CD4-positive, CD25-positive, alpha-beta regulatory T cell (primary cell): ENCODE results near the gene DICER1. TPM values are rescaled to one million over a fixed set of nuclear protein-coding genes. Genes with fewer than 3 reads are reported as not detected.

Source experiments
- ATAC-seq, 2 donors: fragments of 150-1000 bp; cut with Tn5 transposase; one replicate each; pipeline ENCODE4 v1.10.0; 2021; ENCODE audit warnings: low read depth in 2 of 2, moderate number of reproducible peaks in 2 of 2, moderate library complexity in 1 of 2
- DNase-seq, 3 donors: peaks; one replicate each; pipeline versions ENCODE4 v3.0.0 to v3.0.0-alpha.2; 2012 to 2022; ENCODE audit warnings: mixed read lengths in 1 of 3
- H3K27ac ChIP-seq: one replicate; pipeline ENCODE4 v1.7.0; 2013; ENCODE audit warnings: mild to moderate bottlenecking, low read length; ENCODE audit not compliant: insufficient read depth, poor library complexity, severe bottlenecking
- H3K27me3 ChIP-seq: one replicate; pipeline ENCODE4 v1.7.0; 2013; ENCODE audit warnings: low read length; ENCODE audit not compliant: control insufficient read depth, insufficient read depth
- H3K36me3 ChIP-seq: one replicate; pipeline ENCODE4 v1.7.0; 2013; ENCODE audit warnings: mild to moderate bottlenecking, low read length, moderate library complexity; ENCODE audit not compliant: control insufficient read depth, insufficient read depth
- H3K4me1 ChIP-seq: 2 replicates; pipeline ENCODE4 v1.7.0; 2013; ENCODE audit warnings: mild to moderate bottlenecking, low read length; ENCODE audit not compliant: insufficient read depth, control insufficient read depth, poor library complexity, severe bottlenecking
- H3K4me3 ChIP-seq: one replicate; pipeline ENCODE4 v1.7.0; 2013; ENCODE audit warnings: low read depth, mild to moderate bottlenecking, low read length, moderate library complexity
- H3K9me3 ChIP-seq, 2 experiments: 1 replicate in 1 of 2; 2 replicates in 1 of 2; pipeline ENCODE4 v1.7.0; 2013; ENCODE audit warnings: low read length in 2 of 2, mild to moderate bottlenecking in 1 of 2, moderate library complexity in 1 of 2; ENCODE audit not compliant: control insufficient read depth in 2 of 2
- H3K27ac Mint-ChIP-seq, 3 donors: one replicate each; pipeline ENCODE4 v1.8.0; 2020 to 2022; ENCODE audit warnings: mild to moderate bottlenecking in 3 of 3, mixed read lengths in 3 of 3, moderate library complexity in 2 of 3
- H3K27me3 Mint-ChIP-seq: one replicate; pipeline ENCODE4 v1.8.0; 2022; ENCODE audit warnings: mild to moderate bottlenecking, mixed read lengths
- H3K36me3 Mint-ChIP-seq: one replicate; pipeline ENCODE4 v1.8.0; 2020; ENCODE audit warnings: mixed read lengths
- H3K4me1 Mint-ChIP-seq, 4 donors: one replicate each; pipeline ENCODE4 v1.8.0; 2020 to 2022; ENCODE audit warnings: mixed read lengths in 4 of 4, mild to moderate bottlenecking in 1 of 4
- H3K4me3 Mint-ChIP-seq, 4 donors: one replicate each; pipeline ENCODE4 v1.8.0; 2020 to 2022; ENCODE audit warnings: mild to moderate bottlenecking in 4 of 4, mixed read lengths in 4 of 4, moderate library complexity in 3 of 4
- H3K9me3 Mint-ChIP-seq, 7 donors: one replicate each; pipeline ENCODE4 v1.8.0; 2020 to 2022; ENCODE audit warnings: mixed read lengths in 7 of 7, mild to moderate bottlenecking in 3 of 7, moderate library complexity in 2 of 7
- polyA plus RNA-seq, 4 donors: library from polyadenylated mRNA; unstranded; fragments of 300-500 nt; fragmentation: Illumina TruSeq; gene quantifications; one replicate each; pipeline ENCODE4 v1.2.3, GENCODE V29; 2021
- total RNA-seq: library from RNA; stranded (reverse); gene quantifications from one replicate; pipeline ENCODE4 v1.2.3, GENCODE V29; 2022

DICER1 gene
- total and polyA plus RNA-seq, 5 donors from 2014 or later: 12.4 to 52.0 (median 13.1) TPM

GRCh38 chr14:95039993-95040348 lies 117.4 kb downstream of the DICER1 start:
- Mint-ChIP-seq H3K9me3 (peaks cover 0 to 2% (median 0%) of the 10 kb centered on the region in 7 donors), H3K36me3 (no peaks in the 10 kb centered on the region), H3K4me1 (no peaks in the 10 kb centered on the region), H3K27me3 (peaks cover 5% of the 10 kb centered on the region), H3K4me3 (no peak overlapping the region), H3K27ac (peak overlapping the region in 1 of 3 donors; percentile 57)
- no peaks in the 10 kb centered on the region for H3K27me3 ChIP-seq
- no peaks in the 10 kb centered on the region for H3K4me1 ChIP-seq
- H3K27ac ChIP-seq: no peak overlapping the region
- DNase-seq: no peak
- no peak for ATAC-seq
- H3K9me3 ChIP-seq: no peaks in the 10 kb centered on the region
- H3K4me3 ChIP-seq: no peak overlapping the region
- no peaks in the 10 kb centered on the region for H3K36me3 ChIP-seq

GRCh38 chr14:95039259-95039992 lies 117.9 kb downstream of the DICER1 start:
- DNase-seq (no peak), ATAC-seq (no peak)
- H3K27me3 Mint-ChIP-seq: peaks cover 5% of the 10 kb centered on the region
- no peak overlapping the region for H3K4me3 Mint-ChIP-seq
- no peaks in the 10 kb centered on the region for H3K36me3 Mint-ChIP-seq
- no peak overlapping the region for H3K4me3 ChIP-seq
- no peaks in the 10 kb centered on the region for H3K4me1 Mint-ChIP-seq
- H3K27ac ChIP-seq: no peak overlapping the region
- no peaks in the 10 kb centered on the region for H3K27me3 ChIP-seq
- peak overlapping the region in 1 of 3 donors; percentile 57 for H3K27ac Mint-ChIP-seq
- no peaks in the 10 kb centered on the region for H3K9me3 ChIP-seq
- no peaks in the 10 kb centered on the region for H3K36me3 ChIP-seq
- peaks cover 0 to 2% (median 0%) of the 10 kb centered on the region in 7 donors for H3K9me3 Mint-ChIP-seq
- H3K4me1 ChIP-seq: no peaks in the 10 kb centered on the region

GRCh38 chr14:95038521-95039250 lies 118.6 kb downstream of the DICER1 start:
- H3K27ac ChIP-seq: no peak overlapping the region
- no peak overlapping the region for H3K4me3 Mint-ChIP-seq
- no peaks in the 10 kb centered on the region for H3K4me1 ChIP-seq
- no peaks in the 10 kb centered on the region for H3K27me3 ChIP-seq
- no peaks in the 10 kb centered on the region for H3K9me3 ChIP-seq
- H3K27ac Mint-ChIP-seq: no peak overlapping the region
- H3K27me3 Mint-ChIP-seq: peaks cover 5% of the 10 kb centered on the region
- no peaks in the 10 kb centered on the region for H3K36me3 ChIP-seq
- DNase-seq (no peak), ATAC-seq (no peak)
- peaks cover 0 to 2% (median 0%) of the 10 kb centered on the region in 7 donors for H3K9me3 Mint-ChIP-seq
- no peak overlapping the region for H3K4me3 ChIP-seq
- no peaks in the 10 kb centered on the region for H3K36me3 Mint-ChIP-seq
- no peaks in the 10 kb centered on the region for H3K4me1 Mint-ChIP-seq

GRCh38 chr14:95037273-95037672 lies 120.1 kb downstream of the DICER1 start:
- Histone ChIP-seq H3K27me3 (no peaks in the 10 kb centered on the region), H3K4me3 (no peak overlapping the region), H3K4me1 (no peaks in the 10 kb centered on the region), H3K36me3 (no peaks in the 10 kb centered on the region), H3K27ac (no peak overlapping the region), H3K9me3 (no peaks in the 10 kb centered on the region)
- Mint-ChIP-seq H3K27me3 (peaks cover 5% of the 10 kb centered on the region), H3K4me1 (no peaks in the 10 kb centered on the region), H3K9me3 (peaks cover 0 to 6% (median 1%) of the 10 kb centered on the region in 7 donors), H3K27ac (no peak overlapping the region), H3K36me3 (no peaks in the 10 kb centered on the region), H3K4me3 (no peak overlapping the region)
- DNase-seq (no peak), ATAC-seq (no peak)

Other genes starting within 250 kb of the DICER1 start
- 0.17 TPM for gene CLMN, start 162.4 kb upstream of the DICER1 start, total RNA-seq
- gene CLMN, start 162.4 kb upstream of the DICER1 start, polyA plus RNA-seq: under 1 TPM in 1 of 4 donors, not detected in 3; 0.90 TPM